Kidney capillary endothelial cell (primary cell): ENCODE data around the gene MPZ.
"Not testable (repeated sequence)": the region's sequence is repeated elsewhere in the genome, so short reads cannot be mapped to it uniquely, and the experiment has no call there.

Source experiments
- DNase-seq: peaks from one replicate; pipeline ENCODE4 v3.0.0-alpha.2; 2018; ENCODE audit warnings: low spot score

The MPZ gene

DNA sequence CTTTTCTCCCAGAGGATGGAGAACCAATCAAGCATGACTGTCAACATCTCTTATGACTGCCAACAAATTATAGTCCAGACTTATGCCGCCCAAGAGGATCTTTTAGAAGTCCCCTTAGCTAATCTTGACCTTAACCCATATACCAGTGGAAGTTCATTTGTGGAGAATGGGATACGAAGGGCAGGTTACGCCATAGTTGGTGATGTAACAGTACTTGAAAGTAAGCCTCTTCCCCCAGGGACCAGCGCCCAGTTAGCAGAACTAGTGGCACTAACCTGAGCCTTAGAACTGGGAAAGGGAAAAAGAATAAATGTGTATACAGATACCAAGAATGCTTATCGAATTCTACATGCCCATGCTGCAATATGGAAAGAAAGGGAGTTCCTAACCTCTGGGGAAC, 54.5 kb downstream of the MPZ start:
- DNase-seq: not testable (repeated sequence)
